ENCODE results near the gene NUAK2.
A peak's percentile ranks its signal among the peaks of the same experiment; 100 is the strongest.

Gene NUAK2

DNA sequence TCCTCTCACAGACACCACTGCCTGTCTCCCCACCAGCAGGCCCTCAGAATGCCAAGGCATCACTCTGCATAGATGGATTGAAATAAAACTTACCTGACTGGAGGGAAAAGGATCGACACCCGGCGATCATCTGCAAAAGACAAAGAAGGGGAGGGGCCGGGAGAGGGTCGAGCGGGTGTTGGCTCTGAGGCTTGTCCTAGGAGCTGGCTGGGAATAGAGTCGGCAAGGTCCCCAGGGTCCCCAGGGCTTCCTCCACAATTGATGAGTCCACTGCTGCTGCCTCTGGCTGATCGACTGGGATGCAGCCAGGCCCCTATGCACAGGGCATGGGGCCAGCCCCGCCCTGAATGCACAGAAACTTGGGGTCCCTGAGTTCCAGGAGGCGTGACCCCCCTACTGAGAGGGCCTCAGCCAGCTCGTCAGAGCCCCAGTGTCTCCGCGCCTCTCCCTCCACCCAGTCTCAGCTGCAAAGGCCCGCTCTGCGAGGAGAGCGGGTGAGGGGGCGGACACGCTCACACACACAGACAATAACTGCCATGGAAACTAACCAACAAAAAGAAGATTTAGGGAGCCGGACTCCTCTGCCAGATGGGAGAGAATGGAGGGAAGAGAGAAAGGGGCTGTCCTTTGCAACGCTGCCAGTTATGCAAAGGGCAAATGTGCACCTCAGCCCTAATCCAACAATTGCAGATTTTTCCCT lies 35.0 kb upstream of the NUAK2 start, which contains the start of gene KLHDC8A:
KLHDC8A (minus strand) TSS at position 483 of the 700 bp plus-strand sequence. CDS start 13,318 bp downstream, outside the sequence.
- Histone ChIP-seq H3K27ac (ENCODE audit: insufficient read depth, low read length, poor library complexity, severe bottlenecking) (no peak within 1 kb of the TSS), H3K9me3 (ENCODE audit: control insufficient read depth, low read length) (no peaks in the 10 kb centered on the region), H3K4me3 (ENCODE audit: insufficient read depth, low read depth, low read length, poor library complexity, severe bottlenecking) (no peak within 1 kb of the TSS), H3K27me3 (replicated peaks; ENCODE audit: control insufficient read depth, insufficient read depth, low read length, poor library complexity, severe bottlenecking) (no peaks in the 10 kb centered on the region), H3K4me1 (ENCODE audit: control insufficient read depth, insufficient read depth, low read length, poor library complexity, severe bottlenecking) (no peaks in the 10 kb centered on the region), H3K36me3 (ENCODE audit: control insufficient read depth, insufficient read depth, low read length) (no peaks in the 10 kb centered on the region)
- no peak for DNase-seq

- Histone ChIP-seq H3K4me1 (ENCODE audit: control insufficient read depth, insufficient read depth, low read length, poor library complexity, severe bottlenecking) (no peaks in the 10 kb centered on the region), H3K4me3 (ENCODE audit: insufficient read depth, low read depth, low read length, poor library complexity, severe bottlenecking) (no peak overlapping the region), H3K9me3 (ENCODE audit: control insufficient read depth, low read length) (no peaks in the 10 kb centered on the region), H3K27ac (ENCODE audit: insufficient read depth, low read length, poor library complexity, severe bottlenecking) (no peak overlapping the region), H3K27me3 (replicated peaks; ENCODE audit: control insufficient read depth, insufficient read depth, low read length, poor library complexity, severe bottlenecking) (no peaks in the 10 kb centered on the region), H3K36me3 (ENCODE audit: control insufficient read depth, insufficient read depth, low read length) (no peaks in the 10 kb centered on the region)
- no peak for DNase-seq
These were observed 33.5 kb upstream of the NUAK2 start for GRCh38 chr1:205355075-205355453.

- Histone ChIP-seq H3K4me1 (ENCODE audit: control insufficient read depth, insufficient read depth, low read length, poor library complexity, severe bottlenecking) (no peaks in the 10 kb centered on the region), H3K36me3 (ENCODE audit: control insufficient read depth, insufficient read depth, low read length) (no peaks in the 10 kb centered on the region), H3K9me3 (ENCODE audit: control insufficient read depth, low read length) (no peaks in the 10 kb centered on the region), H3K27ac (ENCODE audit: insufficient read depth, low read length, poor library complexity, severe bottlenecking) (no peak overlapping the region), H3K4me3 (ENCODE audit: insufficient read depth, low read depth, low read length, poor library complexity, severe bottlenecking) (no peak overlapping the region), H3K27me3 (replicated peaks; ENCODE audit: control insufficient read depth, insufficient read depth, low read length, poor library complexity, severe bottlenecking) (no peaks in the 10 kb centered on the region)
- peak; percentile 11 to 46 (median 19) for DNase-seq
These were observed 32.9 kb upstream of the NUAK2 start for GRCh38 chr1:205354259-205355074.

DNA sequence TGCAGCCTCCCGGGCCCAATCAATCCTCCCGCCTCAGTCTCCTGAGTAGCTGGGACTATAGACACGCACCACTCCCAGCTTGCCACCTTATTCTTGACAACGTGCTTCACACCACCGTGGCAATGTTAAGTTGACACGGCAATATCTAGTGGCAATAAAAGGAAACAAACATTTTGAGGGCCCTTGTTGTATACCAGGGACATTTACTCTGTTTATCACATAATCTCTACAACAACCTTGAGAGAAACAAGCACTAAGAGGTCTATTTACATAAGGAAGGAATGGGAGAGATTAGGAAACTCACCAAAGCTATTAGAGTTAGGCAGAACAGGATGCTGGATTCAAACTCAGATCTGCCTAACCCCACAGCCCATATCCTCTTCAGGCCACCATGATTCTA lies 32.1 kb upstream of the NUAK2 start:
- no peak for DNase-seq
- Histone ChIP-seq H3K9me3 (ENCODE audit: control insufficient read depth, low read length) (no peaks in the 10 kb centered on the region), H3K27me3 (replicated peaks; ENCODE audit: control insufficient read depth, insufficient read depth, low read length, poor library complexity, severe bottlenecking) (no peaks in the 10 kb centered on the region), H3K27ac (ENCODE audit: insufficient read depth, low read length, poor library complexity, severe bottlenecking) (no peak overlapping the region), H3K4me1 (ENCODE audit: control insufficient read depth, insufficient read depth, low read length, poor library complexity, severe bottlenecking) (no peaks in the 10 kb centered on the region), H3K4me3 (ENCODE audit: insufficient read depth, low read depth, low read length, poor library complexity, severe bottlenecking) (no peak overlapping the region), H3K36me3 (ENCODE audit: control insufficient read depth, insufficient read depth, low read length) (no peaks in the 10 kb centered on the region)

GRCh38 chr1:205353191-205353590 lies 31.6 kb upstream of the NUAK2 start:
- H3K27ac ChIP-seq (ENCODE audit: insufficient read depth, low read length, poor library complexity, severe bottlenecking) = no peak overlapping the region
- DNase-seq = no peak
- no peaks in the 10 kb centered on the region for H3K4me1 ChIP-seq (ENCODE audit: control insufficient read depth, insufficient read depth, low read length, poor library complexity, severe bottlenecking)
- H3K36me3 ChIP-seq (ENCODE audit: control insufficient read depth, insufficient read depth, low read length) = no peaks in the 10 kb centered on the region
- H3K9me3 ChIP-seq (ENCODE audit: control insufficient read depth, low read length) = no peaks in the 10 kb centered on the region
- H3K27me3 ChIP-seq (replicated peaks; ENCODE audit: control insufficient read depth, insufficient read depth, low read length, poor library complexity, severe bottlenecking) = no peaks in the 10 kb centered on the region
- no peak overlapping the region for H3K4me3 ChIP-seq (ENCODE audit: insufficient read depth, low read depth, low read length, poor library complexity, severe bottlenecking)

- H3K27ac ChIP-seq (ENCODE audit: insufficient read depth, low read length, poor library complexity, severe bottlenecking) = no peak overlapping the region
- no peak for DNase-seq
- H3K27me3 ChIP-seq (replicated peaks; ENCODE audit: control insufficient read depth, insufficient read depth, low read length, poor library complexity, severe bottlenecking) = no peaks in the 10 kb centered on the region
- no peaks in the 10 kb centered on the region for H3K9me3 ChIP-seq (ENCODE audit: control insufficient read depth, low read length)
- H3K36me3 ChIP-seq (ENCODE audit: control insufficient read depth, insufficient read depth, low read length) = no peaks in the 10 kb centered on the region
- H3K4me1 ChIP-seq (ENCODE audit: control insufficient read depth, insufficient read depth, low read length, poor library complexity, severe bottlenecking) = no peaks in the 10 kb centered on the region
- H3K4me3 ChIP-seq (ENCODE audit: insufficient read depth, low read depth, low read length, poor library complexity, severe bottlenecking) = no peak overlapping the region
These were observed 30.6 kb upstream of the NUAK2 start for GRCh38 chr1:205351984-205352713.

DNA sequence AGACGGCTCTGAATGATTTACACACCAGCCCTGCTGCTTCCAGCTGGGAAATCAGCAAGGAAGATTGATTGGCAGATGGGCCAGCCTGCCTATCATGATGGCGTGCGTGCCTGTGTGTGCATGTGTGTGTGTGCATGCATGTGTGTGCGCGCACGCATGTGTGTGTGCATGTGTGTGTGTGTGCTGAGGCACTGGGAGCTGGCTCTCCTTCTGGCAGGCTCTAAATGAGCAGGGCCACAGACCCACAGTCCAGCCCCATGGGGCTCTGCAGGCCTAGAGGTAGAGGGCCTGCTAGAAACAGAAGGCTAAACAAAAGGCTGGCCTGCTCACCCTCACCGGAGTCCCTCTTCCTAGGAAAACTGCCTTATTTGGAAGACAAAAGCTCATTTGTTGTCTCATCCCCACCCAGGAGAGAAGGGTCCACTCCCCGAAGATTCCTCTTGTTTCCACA lies 29.2 kb upstream of the NUAK2 start:
- H3K4me3 ChIP-seq (ENCODE audit: insufficient read depth, low read depth, low read length, poor library complexity, severe bottlenecking) = no peak overlapping the region
- H3K27me3 ChIP-seq (replicated peaks; ENCODE audit: control insufficient read depth, insufficient read depth, low read length, poor library complexity, severe bottlenecking) = no peaks in the 10 kb centered on the region
- DNase-seq = no peak
- H3K9me3 ChIP-seq (ENCODE audit: control insufficient read depth, low read length) = no peaks in the 10 kb centered on the region
- no peaks in the 10 kb centered on the region for H3K36me3 ChIP-seq (ENCODE audit: control insufficient read depth, insufficient read depth, low read length)
- H3K4me1 ChIP-seq (ENCODE audit: control insufficient read depth, insufficient read depth, low read length, poor library complexity, severe bottlenecking) = no peaks in the 10 kb centered on the region
- no peak overlapping the region for H3K27ac ChIP-seq (ENCODE audit: insufficient read depth, low read length, poor library complexity, severe bottlenecking)

DNA sequence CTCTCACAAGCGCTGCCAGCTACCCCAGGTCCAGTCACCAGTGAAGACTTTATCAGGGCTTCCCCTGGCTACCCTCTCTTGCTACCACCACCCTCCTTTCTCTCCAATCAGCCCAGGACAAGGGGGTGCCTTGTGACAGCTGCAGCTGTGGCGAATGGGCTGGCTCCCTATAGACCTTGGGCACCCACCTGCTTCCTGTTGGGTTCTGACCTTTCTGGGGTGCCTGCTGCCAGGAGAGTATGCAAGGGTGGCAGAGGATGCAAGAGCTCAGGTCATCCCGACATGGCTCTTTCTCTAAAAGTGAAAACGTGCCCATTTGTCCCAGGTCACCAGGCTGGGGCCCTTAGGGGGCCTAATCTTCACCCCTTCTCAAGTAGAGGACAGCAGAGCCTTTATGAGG lies 28.6 kb upstream of the NUAK2 start:
- no peak for DNase-seq
- H3K4me1 ChIP-seq (ENCODE audit: control insufficient read depth, insufficient read depth, low read length, poor library complexity, severe bottlenecking) = no peaks in the 10 kb centered on the region
- no peaks in the 10 kb centered on the region for H3K27me3 ChIP-seq (replicated peaks; ENCODE audit: control insufficient read depth, insufficient read depth, low read length, poor library complexity, severe bottlenecking)
- H3K9me3 ChIP-seq (ENCODE audit: control insufficient read depth, low read length) = no peaks in the 10 kb centered on the region
- no peaks in the 10 kb centered on the region for H3K36me3 ChIP-seq (ENCODE audit: control insufficient read depth, insufficient read depth, low read length)
- no peak overlapping the region for H3K27ac ChIP-seq (ENCODE audit: insufficient read depth, low read length, poor library complexity, severe bottlenecking)
- no peak overlapping the region for H3K4me3 ChIP-seq (ENCODE audit: insufficient read depth, low read depth, low read length, poor library complexity, severe bottlenecking)

GRCh38 chr1:205348554-205349487 lies 27.3 kb upstream of the NUAK2 start:
- no peak for DNase-seq
- Histone ChIP-seq H3K27me3 (replicated peaks; ENCODE audit: control insufficient read depth, insufficient read depth, low read length, poor library complexity, severe bottlenecking) (peaks cover 12% of the 10 kb centered on the region), H3K9me3 (ENCODE audit: control insufficient read depth, low read length) (no peaks in the 10 kb centered on the region), H3K27ac (ENCODE audit: insufficient read depth, low read length, poor library complexity, severe bottlenecking) (no peak overlapping the region), H3K4me3 (ENCODE audit: insufficient read depth, low read depth, low read length, poor library complexity, severe bottlenecking) (no peak overlapping the region), H3K36me3 (ENCODE audit: control insufficient read depth, insufficient read depth, low read length) (no peaks in the 10 kb centered on the region), H3K4me1 (ENCODE audit: control insufficient read depth, insufficient read depth, low read length, poor library complexity, severe bottlenecking) (peaks cover 10% of the 10 kb centered on the region)
